A204.1 (cell line): ENCODE data around the gene NEGR1.

Experiments
- FAIRE-seq: peaks from 2 replicates; lab custom pipeline; 2012; peaks lifted over from hg19 to GRCh38; lab: Jason Lieb, UNC

Gene NEGR1

DNA sequence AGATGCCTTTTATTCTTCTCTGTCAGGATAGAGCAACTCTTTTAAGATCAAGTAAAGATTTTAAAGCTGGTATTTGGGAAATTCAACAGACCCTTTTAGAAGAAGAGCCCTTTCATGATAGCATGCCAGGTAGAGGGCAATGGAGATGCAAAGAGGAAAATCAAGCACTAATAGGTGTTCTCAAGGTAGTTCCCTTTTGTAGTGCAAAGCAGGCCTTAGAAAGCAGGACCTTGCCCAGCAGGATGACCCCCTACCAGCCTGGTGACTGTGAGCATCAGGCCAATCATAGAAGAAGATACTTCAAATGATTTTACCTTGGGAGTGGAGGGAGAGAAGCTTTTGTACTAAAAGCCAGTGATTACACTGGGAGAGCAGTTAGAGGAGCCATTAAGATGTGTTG, 820.1 kb downstream of the NEGR1 start:
- FAIRE-seq, result no peak

DNA sequence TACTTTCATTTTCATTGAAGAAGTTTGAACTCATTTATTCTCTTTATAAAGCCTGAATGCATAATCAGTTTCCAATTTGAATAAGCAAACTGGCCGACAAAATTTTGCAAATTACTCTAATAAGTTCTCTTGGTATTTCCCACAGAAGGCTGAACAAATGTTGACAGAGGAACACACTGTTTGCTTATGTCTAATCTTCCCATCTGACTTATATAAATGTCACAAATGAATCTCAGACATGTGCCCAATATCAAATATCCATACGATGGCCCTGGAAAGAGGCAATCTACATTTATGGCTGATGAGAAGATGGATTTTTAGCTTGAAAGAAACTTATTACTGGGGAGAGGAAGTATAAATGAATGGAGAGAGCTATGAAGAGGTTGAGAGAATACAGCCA, 820.9 kb downstream of the NEGR1 start:
- no peak for FAIRE-seq

DNA sequence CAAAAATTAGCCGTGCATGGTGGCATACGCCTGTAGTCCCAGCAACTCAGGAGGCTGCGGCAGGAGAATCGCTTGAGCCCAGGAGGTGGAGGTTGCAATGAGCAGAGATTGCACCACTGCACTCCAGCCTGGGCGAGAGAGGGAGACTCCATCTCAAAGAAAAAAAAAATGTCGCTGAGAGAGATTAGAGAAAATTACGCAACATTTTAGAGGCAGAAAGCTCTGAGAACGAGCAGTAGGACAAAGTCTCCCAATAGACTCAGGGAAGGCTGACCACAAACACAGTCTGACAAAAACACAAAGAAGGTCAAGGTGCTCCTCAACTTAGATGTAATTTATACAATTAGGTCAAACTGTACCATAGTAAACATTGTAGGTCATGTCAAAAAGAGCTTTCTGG, 833.9 kb downstream of the NEGR1 start:
- no peak for FAIRE-seq

DNA sequence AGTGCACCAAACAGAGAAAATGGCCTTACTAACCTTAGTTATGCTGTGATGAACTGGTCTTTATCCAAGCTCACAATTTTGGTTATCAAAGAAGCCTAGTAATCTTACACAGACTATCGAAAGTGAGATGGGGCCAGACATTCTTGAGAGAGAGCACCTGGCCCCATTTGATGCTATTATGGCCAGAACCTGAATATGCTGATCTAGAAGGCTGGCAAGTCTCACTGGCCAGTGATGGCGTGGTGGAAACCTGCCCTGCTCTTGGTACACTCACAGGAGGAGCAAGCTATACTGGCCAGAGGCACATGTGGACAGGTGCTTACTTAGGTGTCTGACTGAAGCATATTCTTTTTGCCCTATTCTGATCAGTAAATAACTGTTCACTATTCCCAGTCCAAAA, 843.7 kb downstream of the NEGR1 start:
- no peak for FAIRE-seq

DNA sequence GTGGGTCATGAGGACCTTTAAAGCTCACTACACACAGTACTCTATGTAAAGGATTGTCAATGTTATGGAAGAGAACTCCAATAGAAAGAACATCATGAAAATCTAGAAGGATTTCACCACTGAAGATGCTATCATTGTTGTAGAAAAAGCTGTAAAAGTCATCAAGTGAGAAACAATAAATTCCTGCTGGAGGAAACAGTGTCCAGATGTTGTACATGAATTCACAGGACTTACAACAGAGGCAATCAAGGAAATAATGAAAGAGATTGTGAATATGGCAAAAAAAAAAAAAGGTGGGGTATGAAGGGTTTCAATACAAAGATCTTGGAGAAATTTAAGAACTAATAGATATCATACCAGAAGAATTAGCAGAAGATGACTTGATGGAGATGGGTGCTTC, 846.4 kb downstream of the NEGR1 start:
- FAIRE-seq, result no peak

DNA sequence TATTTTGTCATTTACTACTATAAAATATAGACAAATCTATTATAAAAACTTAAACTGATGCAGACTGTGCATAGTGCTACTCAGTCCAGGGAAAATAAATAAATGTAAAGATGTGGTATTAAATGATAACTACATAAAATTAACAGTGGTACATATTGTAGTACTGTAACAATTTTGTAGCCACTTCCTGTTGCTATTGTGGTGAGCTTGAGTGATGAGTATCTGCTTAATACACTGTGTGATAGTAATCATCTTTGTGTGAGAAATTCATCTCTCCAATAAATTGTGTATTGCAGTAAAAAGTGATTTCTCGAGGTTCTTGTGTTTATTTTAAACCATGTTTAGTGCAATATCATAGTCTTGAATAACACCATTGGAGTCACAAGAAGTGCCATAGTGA, 848.1 kb downstream of the NEGR1 start:
- no peak for FAIRE-seq

DNA sequence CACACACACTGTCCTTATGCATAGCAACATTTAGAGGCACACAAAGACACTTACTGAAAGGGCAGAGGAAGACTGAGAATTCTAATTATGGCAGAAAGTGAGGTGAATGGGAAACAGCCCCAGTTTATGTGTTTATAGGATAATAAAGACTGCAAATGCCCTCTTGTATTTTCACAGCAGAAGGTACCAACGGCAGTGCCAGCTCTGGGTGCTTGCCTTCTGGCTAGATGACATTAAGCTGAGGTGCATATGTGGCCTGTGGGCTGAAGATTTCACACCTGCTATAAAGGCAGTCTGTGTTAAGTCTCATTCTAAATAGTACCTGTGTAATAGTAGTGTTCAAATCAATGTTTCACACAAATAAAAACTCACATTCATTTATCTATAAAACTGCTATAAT, 854.3 kb downstream of the NEGR1 start:
- no peak for FAIRE-seq

DNA sequence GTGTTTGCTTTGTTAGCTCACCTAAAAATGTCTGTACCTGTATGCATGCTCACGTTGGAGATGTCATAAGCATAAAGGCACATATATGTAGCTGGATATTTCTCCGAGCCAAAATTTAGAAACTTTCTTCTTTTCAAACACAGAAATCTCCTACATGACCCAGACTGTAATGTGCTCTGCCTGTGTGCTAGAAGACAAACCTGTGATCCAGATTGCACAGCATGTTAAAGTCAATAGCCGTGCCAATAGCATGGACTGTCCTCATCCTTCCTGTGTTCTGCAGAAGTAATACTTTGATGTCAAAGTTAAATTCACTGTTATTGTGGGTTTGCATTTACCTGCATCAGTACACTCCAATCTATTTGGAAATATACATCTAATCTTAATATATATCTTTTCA, 855.3 kb downstream of the NEGR1 start:
- FAIRE-seq, result no peak

DNA sequence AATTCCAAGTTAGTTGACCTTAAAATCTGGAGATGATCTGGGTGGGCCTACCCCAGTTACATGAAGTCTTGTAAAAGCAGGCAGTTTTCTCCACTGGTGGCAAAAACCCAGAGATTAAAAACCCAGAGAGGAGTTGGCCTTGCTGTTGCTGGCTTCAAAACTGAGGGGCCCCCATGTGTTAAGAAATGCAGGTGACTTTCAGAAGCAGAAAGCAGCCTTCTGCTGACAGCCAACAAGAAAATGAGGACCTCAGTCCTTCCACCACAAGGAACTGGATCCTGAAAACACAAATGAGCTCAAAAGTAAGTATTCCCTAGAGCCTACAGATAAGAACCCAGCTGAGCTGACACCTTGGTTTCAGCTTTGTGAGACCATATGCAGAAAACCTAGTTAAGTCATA, 857.8 kb downstream of the NEGR1 start:
- FAIRE-seq, result no peak

DNA sequence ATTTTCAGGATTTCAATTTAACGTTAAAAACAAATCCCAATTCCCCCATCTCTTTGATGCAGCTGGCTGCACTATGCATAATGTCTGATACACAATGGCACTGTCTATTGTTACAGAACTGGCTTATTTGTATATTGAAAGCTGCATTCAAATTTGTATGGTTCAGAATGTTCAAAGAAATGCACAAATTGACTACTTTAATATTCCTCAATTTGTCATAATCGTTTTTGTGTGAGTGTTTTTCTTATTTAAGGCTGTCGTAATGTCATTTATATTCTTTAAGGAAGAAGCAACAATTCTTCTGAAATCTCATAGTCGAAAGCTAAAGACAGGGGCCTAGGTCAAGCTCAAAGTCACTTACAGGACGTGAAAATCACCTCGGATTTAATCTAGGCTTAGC, 860.1 kb downstream of the NEGR1 start:
- FAIRE-seq, result no peak

DNA sequence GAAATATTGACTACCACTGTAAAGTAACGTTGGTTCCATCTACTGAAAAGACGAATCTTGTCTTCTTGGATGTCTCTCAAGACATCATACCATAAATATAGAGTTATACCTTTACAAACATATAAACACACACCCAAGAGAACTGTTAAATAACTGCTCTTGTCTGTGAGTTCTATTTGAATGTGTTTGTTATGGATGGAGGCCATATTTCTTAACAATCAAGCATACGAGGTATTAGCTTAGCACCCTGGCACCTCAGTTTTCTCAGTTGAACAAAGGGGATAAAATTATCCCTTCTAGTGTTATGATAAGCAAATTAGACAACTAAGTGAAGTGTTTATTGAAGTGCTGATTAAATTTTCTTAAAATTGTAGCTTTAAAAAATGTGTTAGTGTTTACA, 864.9 kb downstream of the NEGR1 start:
- FAIRE-seq, result no peak

DNA sequence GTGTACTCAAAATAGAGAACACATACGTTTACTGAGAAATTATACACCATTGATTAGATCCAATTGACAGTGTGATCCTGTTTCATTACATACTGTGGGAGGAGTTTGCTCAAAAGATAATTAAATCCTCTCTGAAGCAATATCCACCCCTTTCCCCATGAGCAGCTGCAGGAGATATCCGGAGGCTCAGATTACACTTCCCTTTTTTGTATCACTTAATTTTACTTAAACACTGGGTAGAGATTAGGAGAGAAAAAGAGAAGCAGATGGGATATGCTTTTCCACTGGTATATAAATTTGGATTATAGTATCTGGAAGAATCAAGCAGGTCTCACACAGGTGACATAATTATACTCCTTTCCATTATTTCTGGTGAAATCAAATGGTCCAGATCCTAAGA, 868.2 kb downstream of the NEGR1 start:
- no peak for FAIRE-seq

DNA sequence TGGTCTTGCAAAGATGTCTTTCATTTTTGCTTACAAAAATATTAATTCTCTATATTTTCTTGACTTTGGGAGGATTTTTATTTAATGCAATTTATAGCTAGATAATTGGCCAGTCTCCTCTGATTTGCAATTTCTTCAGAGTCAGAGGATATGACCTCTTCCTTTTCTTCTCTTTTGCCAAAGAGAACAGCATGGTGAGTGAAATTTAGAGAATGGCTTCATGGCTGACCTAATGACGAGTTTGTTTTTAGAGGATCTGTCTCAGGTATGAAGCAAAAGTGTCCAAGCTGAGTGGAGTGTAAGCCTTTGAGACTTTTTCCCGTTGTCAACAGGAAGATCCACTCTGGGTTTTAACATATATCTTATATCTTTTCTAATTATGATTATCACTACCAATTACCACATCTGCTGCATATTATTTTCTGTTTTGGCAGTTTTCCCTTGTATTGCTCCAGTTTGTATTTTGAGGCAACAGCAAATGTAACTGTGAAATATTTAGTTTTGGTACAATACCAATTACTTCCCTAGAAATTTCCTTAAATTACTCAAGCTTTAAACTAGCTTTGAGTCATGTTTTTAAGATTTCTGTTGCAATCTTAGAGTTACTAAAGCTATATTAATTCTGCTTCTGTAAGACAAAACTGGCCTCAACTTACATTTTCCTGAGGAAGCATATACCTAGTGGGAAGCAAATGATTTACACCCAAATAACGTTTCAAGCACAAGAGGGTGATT, 868.7 kb downstream of the NEGR1 start:
- no peak for FAIRE-seq

DNA sequence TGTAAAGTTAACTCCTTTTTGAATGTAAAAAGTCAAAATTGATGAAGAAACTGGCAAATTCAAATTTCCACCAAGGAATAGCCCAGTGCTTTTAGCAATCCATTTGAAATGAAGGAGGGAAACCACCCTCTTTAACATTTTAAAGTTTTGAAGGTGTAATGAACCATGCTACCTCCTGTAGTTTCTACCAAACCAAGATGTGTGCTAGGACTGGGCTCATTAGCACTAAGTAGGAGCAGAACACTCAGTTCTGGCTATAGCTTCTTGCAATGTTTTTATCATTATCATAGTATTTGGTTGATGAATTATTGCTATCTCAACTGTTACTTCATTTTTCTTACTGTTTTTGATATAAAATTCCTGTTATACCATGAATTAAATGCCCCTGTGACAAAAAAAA, 882.3 kb downstream of the NEGR1 start:
- FAIRE-seq, result no peak

DNA sequence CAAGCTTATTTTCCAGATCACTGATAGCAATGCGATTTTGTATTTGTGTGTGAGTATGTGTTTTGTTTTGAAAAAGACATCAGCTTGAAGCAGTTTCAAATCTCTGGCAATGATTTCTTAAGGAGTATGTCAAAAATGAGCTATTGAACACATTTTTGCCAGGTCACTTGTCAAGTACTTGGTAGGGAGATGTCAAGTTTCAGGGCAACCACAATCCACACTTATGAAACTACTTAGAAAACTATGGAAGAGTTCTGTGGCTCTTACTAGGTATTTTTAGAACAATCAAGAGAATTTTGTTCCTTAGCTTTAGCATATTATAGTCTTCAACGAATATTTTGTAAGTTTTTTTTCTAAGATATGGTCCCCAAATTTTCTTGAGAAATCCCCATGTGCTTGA, 882.7 kb downstream of the NEGR1 start:
- no peak for FAIRE-seq

DNA sequence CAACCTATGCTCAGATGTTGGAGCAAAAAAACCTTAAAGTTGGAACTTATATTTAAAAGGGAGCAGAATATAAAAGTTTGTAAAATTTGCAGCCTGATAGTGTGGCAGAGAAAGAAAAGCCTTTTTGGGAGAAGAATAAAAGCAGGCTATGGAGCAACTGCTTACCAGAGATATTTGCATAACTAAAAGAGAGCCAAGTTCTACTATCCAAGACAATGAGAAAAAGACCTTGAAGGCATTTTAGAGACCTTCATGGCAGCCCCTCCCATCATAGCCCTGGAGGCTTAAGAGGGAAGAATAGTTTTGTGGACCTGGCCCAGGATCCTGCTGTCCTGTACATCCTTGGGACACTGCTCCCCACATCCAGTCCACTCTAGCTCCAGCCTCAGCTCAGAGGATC, 889.0 kb downstream of the NEGR1 start:
- no peak for FAIRE-seq

DNA sequence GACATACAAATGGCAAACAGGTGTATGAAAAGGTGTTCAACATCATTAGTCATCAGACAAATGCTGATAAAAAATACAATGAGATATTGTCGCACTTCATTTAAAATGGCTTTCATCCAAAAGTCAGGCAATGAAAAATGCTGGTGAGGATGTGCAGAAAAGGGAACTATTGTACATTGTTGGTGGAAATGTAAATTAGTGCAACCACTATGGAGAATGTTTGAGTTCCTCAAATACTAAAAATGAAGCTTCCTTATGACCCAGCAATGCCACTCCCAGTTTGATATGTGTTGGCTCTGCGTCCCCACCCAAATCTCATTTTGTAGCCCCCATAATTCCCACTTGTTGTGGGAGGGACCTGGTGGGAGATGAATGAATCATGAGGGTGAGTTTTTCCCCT, 891.8 kb downstream of the NEGR1 start:
- no peak for FAIRE-seq

DNA sequence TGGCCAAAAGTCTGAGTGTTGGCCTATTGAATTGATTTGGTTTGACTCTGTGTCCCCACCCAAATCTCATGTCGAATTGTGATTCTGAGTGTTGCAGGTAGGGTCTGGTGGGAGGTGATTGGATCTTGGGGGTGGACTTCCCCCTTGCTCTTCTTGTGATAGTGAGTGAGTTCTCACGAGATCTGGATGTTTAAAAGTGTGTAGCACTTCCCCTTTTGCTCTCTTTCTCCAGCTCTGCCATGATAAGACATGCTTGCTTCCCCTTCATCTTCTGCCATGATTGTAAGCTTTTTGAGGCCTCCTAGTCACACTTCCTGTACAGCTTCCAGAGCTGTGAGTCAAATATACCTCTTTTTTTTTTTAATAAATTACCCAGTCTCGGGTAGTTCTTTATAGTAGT, 904.5 kb downstream of the NEGR1 start:
- FAIRE-seq, result no peak

DNA sequence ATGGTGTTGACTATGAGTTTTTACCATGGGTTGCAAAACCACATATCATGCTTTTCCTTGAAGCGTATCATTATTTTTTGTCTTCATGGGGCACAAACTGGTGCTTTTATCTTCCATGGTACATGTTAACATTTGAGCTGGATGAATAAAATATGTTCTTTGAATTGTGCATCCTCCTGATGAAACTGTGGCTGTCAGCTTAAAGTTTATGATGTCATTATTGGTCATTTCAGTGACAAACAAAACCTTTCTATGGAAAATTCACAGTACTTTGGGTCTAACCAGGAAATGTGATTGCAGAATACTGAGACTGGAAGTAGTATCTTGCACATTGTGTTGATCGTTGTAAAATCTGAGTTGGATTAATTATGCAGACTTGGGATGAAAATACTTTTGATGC, 909.8 kb downstream of the NEGR1 start:
- no peak for FAIRE-seq

DNA sequence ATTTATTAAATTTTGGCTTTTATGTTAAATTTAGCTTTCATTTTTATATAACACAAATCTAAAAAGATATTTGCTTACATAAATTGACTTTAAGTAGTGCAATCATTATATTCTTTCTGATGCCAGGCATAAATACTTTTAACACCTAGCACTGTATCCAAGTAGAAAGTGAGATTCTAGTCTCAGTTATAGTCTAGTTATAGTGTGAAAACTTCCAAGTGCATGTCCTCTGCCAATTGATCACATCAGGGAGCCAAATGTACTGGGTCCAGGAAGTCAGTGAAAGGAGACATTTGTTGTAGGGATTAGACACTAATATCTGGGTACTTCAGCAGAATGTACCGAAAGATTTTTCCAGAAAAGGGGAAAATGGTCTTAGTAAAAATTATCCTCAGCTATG, 910.8 kb downstream of the NEGR1 start:
- FAIRE-seq, result no peak

DNA sequence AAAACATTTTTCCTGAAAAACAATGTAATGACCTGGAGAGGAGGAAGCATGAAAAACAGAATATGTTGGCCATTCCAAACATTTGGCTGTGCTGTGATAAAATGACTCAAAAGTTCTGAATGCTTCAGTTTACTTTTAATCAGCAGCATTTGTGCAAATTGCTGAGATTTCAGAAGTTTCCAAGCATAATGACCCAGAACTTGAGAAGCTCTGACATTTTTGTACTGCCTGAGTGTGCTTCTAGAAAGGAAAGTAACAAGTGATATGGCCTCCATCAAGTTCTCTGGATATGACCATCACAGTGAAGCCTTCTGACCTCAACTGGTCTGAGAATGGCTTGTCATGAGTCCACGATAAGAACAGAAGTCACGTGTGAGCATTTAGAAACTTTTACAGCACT, 918.1 kb downstream of the NEGR1 start:
- no peak for FAIRE-seq

DNA sequence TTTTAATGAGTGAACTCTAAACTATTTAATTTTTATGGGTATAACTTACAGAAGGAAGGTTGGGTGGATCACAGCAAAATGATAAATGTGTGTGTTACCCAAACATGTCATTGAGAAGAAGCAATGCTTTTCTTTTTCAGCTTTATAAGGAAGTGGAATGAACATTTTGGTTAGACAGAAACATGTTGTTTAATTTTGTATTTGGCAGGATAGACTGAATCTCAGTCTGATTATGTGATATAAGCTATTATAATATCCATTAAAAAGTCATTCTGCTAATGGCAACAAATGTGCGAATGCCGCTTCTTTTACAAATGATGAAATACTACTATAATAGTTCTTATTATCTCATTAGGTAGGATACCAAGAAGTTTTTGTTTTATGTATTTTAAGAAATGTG, 919.6 kb downstream of the NEGR1 start:
- FAIRE-seq, result no peak

DNA sequence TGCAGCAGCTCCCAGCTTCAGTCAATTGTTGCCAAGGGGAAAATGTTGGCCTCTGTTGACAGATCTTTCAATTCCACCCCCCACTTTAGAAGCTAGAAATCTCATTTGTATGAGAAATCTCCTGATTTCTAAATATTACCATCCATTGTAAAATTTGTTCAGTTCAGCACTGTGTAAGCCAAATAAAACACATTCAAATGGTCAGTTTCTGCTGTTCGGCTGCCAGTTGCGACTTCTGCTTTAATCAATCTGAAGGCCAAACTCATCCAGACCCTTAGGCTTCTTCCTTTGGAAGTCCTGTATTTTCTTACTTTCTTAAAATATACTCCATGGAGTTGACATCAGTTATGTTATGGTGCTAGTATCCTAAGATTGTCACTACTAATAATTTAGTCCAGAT, 920.3 kb downstream of the NEGR1 start:
- FAIRE-seq, result no peak

DNA sequence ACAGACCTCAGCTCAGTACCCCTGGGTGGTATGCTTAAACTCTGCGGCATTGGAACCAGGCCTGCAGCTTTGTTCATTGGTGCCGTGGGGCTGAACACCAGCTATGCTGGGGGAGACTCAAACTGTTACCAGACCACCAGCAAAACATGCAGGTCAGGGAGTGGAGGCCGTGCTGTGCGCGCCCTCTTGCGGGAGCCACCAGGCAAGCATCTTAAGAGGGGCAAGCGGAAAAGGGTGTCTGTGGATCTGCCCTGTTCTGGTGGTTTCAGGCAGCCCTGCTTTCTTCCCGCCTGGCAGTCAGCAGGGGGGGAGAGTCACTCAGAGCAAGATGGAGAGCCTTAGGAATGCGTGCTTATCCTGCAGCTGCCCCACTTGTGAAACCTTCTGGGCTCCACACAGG, 924.6 kb downstream of the NEGR1 start:
- FAIRE-seq, result no peak

DNA sequence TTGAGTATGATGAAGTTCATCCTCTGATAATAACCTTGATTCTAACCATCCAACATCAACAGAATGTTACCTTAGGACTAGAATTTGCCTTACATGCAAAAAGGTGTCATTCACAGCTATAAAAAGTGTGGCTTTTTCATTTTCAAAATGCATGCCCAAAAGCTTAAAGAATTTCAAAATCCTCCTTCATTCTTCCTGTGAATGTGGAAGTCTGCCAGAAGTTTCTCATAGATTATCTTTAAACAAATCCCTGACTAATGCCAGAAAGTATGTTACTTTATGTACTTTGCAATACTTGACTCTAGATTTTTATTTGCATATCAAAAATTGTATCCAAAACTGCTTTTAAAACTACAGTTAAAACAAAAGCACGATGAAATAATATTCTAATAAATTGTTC, 930.9 kb downstream of the NEGR1 start:
- FAIRE-seq, result no peak
